Placental epithelial cell (primary cell): ENCODE results near the gene VPS9D1. TPM values are rescaled to one million over a fixed set of nuclear protein-coding genes. Genes with fewer than 3 reads are reported as not detected.

Experiments
- total RNA-seq: library from RNA; depleted of rRNA; stranded (reverse); fragments of >200 nt; gene quantifications from 2 replicates; pipeline ENCODE4 v1.2.3, GENCODE V29; 2012

VPS9D1 gene
- total RNA-seq, result 9.8 and 10.2 TPM in 2 replicates

DNA sequence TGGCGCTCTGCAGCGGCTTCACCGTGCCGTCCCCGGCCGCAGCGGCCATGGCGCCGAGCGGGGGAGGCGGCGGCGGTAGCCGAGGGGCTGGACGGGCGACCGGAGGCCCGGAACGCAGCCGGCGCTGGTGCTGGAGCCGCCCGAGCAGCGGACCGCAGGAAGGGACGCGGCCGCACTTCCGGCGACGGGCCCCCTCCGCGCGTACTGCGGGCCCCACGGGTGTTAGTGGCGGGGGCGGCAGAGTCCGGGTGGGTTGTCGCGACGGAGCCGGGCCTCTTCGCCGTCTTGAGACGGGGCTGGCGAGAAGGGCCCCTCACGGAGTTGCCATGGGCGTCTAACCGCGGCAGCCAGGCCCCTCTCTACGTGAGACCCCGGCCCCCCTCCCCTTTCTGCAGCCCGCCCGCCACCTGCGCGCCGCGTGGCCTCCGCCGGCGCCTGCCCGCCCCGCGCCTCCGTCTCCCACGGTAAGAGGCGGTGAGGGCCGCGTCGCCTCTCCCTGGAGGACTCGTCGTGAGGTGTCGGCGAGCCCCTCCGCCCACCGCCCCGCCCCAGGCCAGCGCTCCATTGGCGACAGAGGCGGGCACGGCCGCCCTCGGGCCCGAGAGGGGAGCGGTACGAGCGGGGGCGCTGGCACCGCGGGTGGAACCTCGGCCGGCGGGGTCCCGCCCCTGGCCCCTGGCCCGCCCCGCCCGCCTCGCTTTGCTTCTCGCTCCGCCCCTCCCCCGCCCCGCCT is at the start of gene VPS9D1, which contains the start of gene ZNF276:
VPS9D1 (minus strand) TSS at position 86 of the 733 bp plus-strand sequence; CDS start at position 49, 37 bp downstream.
ZNF276 (plus strand) TSS at position 725 of the 733 bp plus-strand sequence. CDS start 104 bp downstream, outside the sequence.

DNA sequence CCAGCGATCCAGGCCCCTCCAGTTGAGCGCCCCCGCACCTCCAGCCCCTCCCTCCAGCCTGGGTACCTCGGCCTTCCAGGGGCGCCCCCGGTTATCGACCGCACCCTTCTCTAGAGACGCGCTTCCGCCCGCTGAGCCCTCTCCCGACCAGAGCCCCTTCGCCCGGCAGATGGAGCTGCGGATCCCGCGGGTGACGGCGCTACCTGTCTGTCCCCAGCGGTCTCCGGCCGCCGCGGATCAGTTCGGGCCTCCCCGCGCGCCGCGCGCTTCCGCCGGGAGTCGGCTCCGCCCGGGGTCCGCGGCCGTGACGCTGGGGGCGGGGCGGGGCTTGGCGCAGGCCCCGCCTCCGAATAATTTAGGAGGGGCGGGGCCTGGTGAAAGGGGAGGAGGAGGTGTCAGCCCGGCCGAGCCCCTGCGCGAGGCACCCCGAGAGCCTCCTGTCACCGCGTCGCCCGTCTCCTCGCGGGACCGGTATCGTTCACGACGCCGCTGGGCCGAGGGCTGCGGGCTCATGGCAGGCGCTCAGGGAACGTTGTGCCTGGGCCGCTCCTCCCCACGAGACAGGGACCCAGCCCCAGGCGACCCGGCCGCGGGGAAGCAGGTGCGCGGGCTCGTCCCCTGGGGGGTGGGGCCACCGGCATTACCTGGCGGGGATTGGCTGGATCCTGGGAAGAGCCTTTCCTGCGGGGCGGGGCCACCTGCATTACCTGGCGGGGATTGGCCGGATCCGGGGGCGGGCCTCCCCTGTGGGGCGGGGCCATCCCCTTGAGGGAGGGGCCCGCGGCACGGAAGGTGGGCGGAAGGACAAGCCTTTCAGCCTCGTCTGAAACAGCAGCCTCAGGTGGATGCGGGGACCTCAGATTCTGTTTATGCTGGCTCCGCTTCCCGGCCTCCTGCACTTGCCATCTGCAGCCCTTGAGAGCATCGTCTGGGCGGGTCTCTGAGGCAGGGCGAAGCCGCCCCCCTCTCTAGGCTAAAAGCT is 19.0 kb downstream of the VPS9D1 start, which contains the start of gene SPATA2L:
SPATA2L (minus strand) TSS at position 281 of the 982 bp plus-strand sequence. CDS start 473 bp downstream, outside the sequence.

DNA sequence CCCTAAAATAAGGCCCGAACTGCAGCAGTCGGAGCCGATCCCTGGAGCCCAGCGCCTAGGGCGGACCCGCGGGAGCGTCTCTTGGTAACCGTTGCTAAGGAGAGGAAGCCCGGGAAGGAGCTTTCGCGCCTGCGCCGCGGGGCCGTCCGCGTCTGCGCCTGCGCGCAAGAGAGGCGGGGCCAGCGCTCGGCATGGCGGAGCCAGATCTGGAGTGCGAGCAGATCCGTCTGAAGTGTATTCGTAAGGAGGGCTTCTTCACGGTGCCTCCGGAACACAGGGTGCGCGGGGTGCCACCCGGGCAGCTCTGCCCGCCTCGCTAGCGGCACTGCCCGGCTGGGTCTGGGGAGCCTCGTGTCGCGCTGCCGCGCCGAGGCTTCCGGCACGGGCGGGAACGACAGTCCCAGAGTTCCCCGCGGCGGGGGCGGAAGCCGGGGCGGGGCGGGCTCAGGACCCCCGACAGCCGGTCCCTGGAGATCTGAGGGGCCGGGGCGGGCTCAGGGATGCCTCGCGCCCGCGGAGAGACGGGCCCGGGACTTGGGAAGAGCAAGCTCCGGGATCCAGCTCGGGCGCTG is 34.1 kb downstream of the VPS9D1 start, which contains the start of gene CDK10:
CDK10 (plus strand) TSS at position 170 of the 572 bp plus-strand sequence; CDS start at position 192, 22 bp downstream.

GRCh38 chr16:89657442-89658220 is 63.1 kb downstream of the VPS9D1 start, which contains the start of the genes CHMP1A and SPATA33:
CHMP1A (minus strand) TSS chr16:89657708; CDS start chr16:89657588, 120 bp downstream.
SPATA33 (plus strand) TSS chr16:89657836; CDS start chr16:89657912, 76 bp downstream.

Other genes starting within 250 kb of the VPS9D1 start
- gene ANKRD11, start 230.3 kb downstream of the VPS9D1 start, total RNA-seq, result 48.4 and 69.1 TPM in 2 replicates
- 104 and 111 TPM in 2 replicates for gene SPG7, start 212.5 kb downstream of the VPS9D1 start, total RNA-seq
- gene RPL13, start 160.2 kb downstream of the VPS9D1 start, total RNA-seq, result 2,619 and 3,285 TPM in 2 replicates
- 0.43 and 2.4 TPM in 2 replicates for gene CPNE7, start 145.1 kb downstream of the VPS9D1 start, total RNA-seq
- gene DPEP1, start 107.3 kb downstream of the VPS9D1 start, total RNA-seq, result not detected in 2 replicates
- gene CHMP1A, start 63.2 kb downstream of the VPS9D1 start, total RNA-seq, result 124 and 146 TPM in 2 replicates
- gene SPATA33, start 63.1 kb downstream of the VPS9D1 start, total RNA-seq, result 3.6 and 4.3 TPM in 2 replicates
- gene CDK10, start 34.2 kb downstream of the VPS9D1 start, total RNA-seq, result 37.3 and 48.9 TPM in 2 replicates
- gene SPATA2L, start 19.2 kb downstream of the VPS9D1 start, total RNA-seq, result 6.3 and 10.7 TPM in 2 replicates
- 14.7 and 18.8 TPM in 2 replicates for gene ZNF276, start 639 bp upstream of the VPS9D1 start, total RNA-seq
- gene FANCA, start 95.7 kb upstream of the VPS9D1 start, total RNA-seq, result 9.4 and 11.0 TPM in 2 replicates
- 6.1 and 10.2 TPM in 2 replicates for gene SPIRE2, start 107.6 kb upstream of the VPS9D1 start, total RNA-seq
- 254 and 342 TPM in 2 replicates for gene TCF25, start 152.7 kb upstream of the VPS9D1 start, total RNA-seq
- gene MC1R, start 198.0 kb upstream of the VPS9D1 start, total RNA-seq, result 9.3 and 12.2 TPM in 2 replicates
- gene TUBB3, start 202.4 kb upstream of the VPS9D1 start, total RNA-seq, result 85.2 and 182 TPM in 2 replicates
- 34.2 and 103 TPM in 2 replicates for gene DEF8, start 227.9 kb upstream of the VPS9D1 start, total RNA-seq